ENCODE measurements around the gene NDUFS7.

NDUFS7 gene

GRCh38 chr19:1431759-1432506 is 48.2 kb downstream of the NDUFS7 start:
- no peak overlapping the region for H3K4me3 ChIP-seq (ENCODE audit: low read depth, low read length)
- TF ChIP-seq MYC (IDR thresholded peaks at IDR 0.05; ENCODE audit: low read depth, low read length) (no peak), CTCF (IDR thresholded peaks at IDR 0.05; ENCODE audit: low read depth, low read length) (no peak), MAX (IDR thresholded peaks at IDR 0.05; ENCODE audit: low read depth, low read length) (no peak), POLR2A (IDR thresholded peaks at IDR 0.05; ENCODE audit: extremely low read depth, insufficient read length) (no peak)

GRCh38 chr19:1432507-1432887 is 48.8 kb downstream of the NDUFS7 start:
- H3K4me3 ChIP-seq (ENCODE audit: low read depth, low read length), result no peak overlapping the region
- no peak for DNase-seq (ENCODE audit: low read depth)
- TF ChIP-seq MYC (IDR thresholded peaks at IDR 0.05; ENCODE audit: low read depth, low read length) (no peak), CTCF (IDR thresholded peaks at IDR 0.05; ENCODE audit: low read depth, low read length) (no peak), POLR2A (IDR thresholded peaks at IDR 0.05; ENCODE audit: extremely low read depth, insufficient read length) (no peak), MAX (IDR thresholded peaks at IDR 0.05; ENCODE audit: low read depth, low read length) (no peak)

More at GRCh38 chr19:1431759-1432506, 48.2 kb downstream of the NDUFS7 start:
- DNase-seq (ENCODE audit: low read depth), result no peak

- TF ChIP-seq POLR2A (IDR thresholded peaks at IDR 0.05; ENCODE audit: extremely low read depth, insufficient read length), result no peak
- TF ChIP-seq CTCF (IDR thresholded peaks at IDR 0.05; ENCODE audit: low read depth, low read length), result no peak
- no peak for DNase-seq (ENCODE audit: low read depth)
- H3K4me3 ChIP-seq (ENCODE audit: low read depth, low read length), result no peak overlapping the region
These were observed 49.7 kb downstream of the NDUFS7 start for GRCh38 chr19:1433119-1434039.

- no peak for DNase-seq (ENCODE audit: low read depth)
- TF ChIP-seq CTCF (IDR thresholded peaks at IDR 0.05; ENCODE audit: low read depth, low read length) (no peak), MYC (IDR thresholded peaks at IDR 0.05; ENCODE audit: low read depth, low read length) (no peak), MAX (IDR thresholded peaks at IDR 0.05; ENCODE audit: low read depth, low read length) (no peak), POLR2A (IDR thresholded peaks at IDR 0.05; ENCODE audit: extremely low read depth, insufficient read length) (no peak)
- no peak overlapping the region for H3K4me3 ChIP-seq (ENCODE audit: low read depth, low read length)
These were observed 50.3 kb downstream of the NDUFS7 start for GRCh38 chr19:1434040-1434366.

- no peak for DNase-seq (ENCODE audit: low read depth)
- TF ChIP-seq POLR2A (IDR thresholded peaks at IDR 0.05; ENCODE audit: extremely low read depth, insufficient read length) (no peak), MAX (IDR thresholded peaks at IDR 0.05; ENCODE audit: low read depth, low read length) (no peak), MYC (IDR thresholded peaks at IDR 0.05; ENCODE audit: low read depth, low read length) (no peak), CTCF (IDR thresholded peaks at IDR 0.05; ENCODE audit: low read depth, low read length) (no peak)
- H3K4me3 ChIP-seq (ENCODE audit: low read depth, low read length), result no peak overlapping the region
These were observed 50.9 kb downstream of the NDUFS7 start for GRCh38 chr19:1434577-1435060.

All from NB4 (cell line).